ENCODE data around the gene TOP2A.

DNA sequence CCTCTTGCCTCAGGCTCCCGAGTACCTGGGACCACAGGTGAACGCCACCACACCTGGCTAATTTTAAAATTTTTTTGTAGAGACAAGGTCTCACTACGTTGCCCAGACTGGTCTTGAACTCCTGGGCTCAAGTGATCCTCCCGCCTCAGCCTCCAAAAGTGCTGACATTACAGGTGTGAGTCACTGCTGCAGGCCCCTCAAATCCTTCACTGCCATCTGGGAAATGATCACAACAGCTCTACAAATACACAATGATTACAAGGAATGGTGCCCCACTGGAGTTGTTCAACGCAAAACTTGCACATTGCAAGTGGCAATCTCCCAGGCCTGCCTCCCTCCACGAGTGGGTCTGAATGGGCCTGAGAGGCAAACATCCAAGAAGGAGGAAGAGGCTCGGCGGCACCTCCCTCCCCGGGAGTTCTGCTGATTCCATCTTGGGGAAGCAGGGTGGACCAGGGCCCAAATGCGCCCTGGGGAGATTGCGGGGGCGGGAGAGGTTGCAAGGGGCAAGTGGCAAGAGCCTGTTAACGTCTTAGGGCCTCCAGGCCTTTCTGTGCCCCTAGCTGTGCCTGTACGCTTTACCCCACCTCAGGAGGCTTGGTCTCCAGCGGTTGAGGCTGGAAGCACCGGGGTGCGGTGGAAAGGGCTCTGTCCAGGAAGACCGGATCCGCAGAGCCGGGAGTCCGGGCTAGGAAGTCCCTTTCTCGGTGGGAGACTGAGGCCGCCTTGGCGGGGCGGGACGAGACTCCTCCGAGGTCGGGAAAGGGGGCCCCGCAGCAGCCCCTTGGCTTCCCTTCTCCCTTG is 24.9 kb upstream of the TOP2A start:
- no peak for TF ChIP-seq POLR2A (IDR thresholded peaks at IDR 0.05)
- TF ChIP-seq, protein P1, sequence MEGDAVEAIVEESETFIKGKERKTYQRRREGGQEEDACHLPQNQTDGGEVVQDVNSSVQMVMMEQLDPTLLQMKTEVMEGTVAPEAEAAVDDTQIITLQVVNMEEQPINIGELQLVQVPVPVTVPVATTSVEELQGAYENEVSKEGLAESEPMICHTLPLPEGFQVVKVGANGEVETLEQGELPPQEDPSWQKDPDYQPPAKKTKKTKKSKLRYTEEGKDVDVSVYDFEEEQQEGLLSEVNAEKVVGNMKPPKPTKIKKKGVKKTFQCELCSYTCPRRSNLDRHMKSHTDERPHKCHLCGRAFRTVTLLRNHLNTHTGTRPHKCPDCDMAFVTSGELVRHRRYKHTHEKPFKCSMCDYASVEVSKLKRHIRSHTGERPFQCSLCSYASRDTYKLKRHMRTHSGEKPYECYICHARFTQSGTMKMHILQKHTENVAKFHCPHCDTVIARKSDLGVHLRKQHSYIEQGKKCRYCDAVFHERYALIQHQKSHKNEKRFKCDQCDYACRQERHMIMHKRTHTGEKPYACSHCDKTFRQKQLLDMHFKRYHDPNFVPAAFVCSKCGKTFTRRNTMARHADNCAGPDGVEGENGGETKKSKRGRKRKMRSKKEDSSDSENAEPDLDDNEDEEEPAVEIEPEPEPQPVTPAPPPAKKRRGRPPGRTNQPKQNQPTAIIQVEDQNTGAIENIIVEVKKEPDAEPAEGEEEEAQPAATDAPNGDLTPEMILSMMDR (IDR thresholded peaks at IDR 0.05), result no peak

Data from vagina (tissue), 2 donors.